OCI-LY3 (cell line): Measurements from ENCODE around the gene PRKG2.
A peak's percentile ranks its signal among the peaks of the same experiment; 100 is the strongest.

Experiments
- H2AFZ ChIP-seq: fragments of 200-600, 300-600 bp; shearing (Covaris generic); 2 replicates; pipeline ENCODE4 v1.6.0; 2014; ENCODE audit warnings: antibody characterized with exemption, low read depth, low read length
- H3K27ac ChIP-seq: fragments of 200-600, 300-600 bp; sonication (generic); 2 replicates; pipeline ENCODE4 v1.5.1; 2014; ENCODE audit warnings: mild to moderate bottlenecking, low read length, moderate library complexity, mixed read lengths
- H3K27me3 ChIP-seq: fragments of 200-600, 300-600 bp; sonication (generic); 2 replicates; pipeline ENCODE4 v1.6.1; 2014; ENCODE audit warnings: low read depth, low read length, mixed read lengths
- H3K36me3 ChIP-seq: fragments of 200-600, 300-600 bp; sonication (generic); replicated peaks from 2 replicates; pipeline ENCODE3; 2014; ENCODE audit warnings: low read depth, low read length, mixed read lengths
- H3K4me1 ChIP-seq: fragments of 300-600, 200-600 bp; sonication (generic); 2 replicates; pipeline ENCODE4 v1.6.1; 2014; ENCODE audit warnings: low read length, mixed read lengths
- H3K4me2 ChIP-seq: fragments of 200-600, 300-600 bp; sonication (generic); 2 replicates; pipeline ENCODE4 v1.6.1; 2014; ENCODE audit warnings: low read length, mixed read lengths
- H3K4me3 ChIP-seq: fragments of 300-600, 200-600 bp; sonication (generic); 2 replicates; pipeline ENCODE4 v1.5.1; 2014; ENCODE audit warnings: antibody characterized with exemption, mild to moderate bottlenecking, low read length, moderate library complexity
- H3K79me2 ChIP-seq: fragments of 300-600, 200-600 bp; shearing (Covaris generic); 2 replicates; pipeline ENCODE4 v1.6.1; 2014; ENCODE audit warnings: mild to moderate bottlenecking, low read length, mixed read lengths
- H3K9ac ChIP-seq: fragments of 300-600, 200-600 bp; shearing (Covaris generic); 2 replicates; pipeline ENCODE4 v1.6.0; 2014; ENCODE audit warnings: mild to moderate bottlenecking, low read length, moderate library complexity
- H3K9me3 ChIP-seq: fragments of 200-600, 300-600 bp; shearing (Covaris generic); 2 replicates; pipeline ENCODE4 v1.6.1; 2014; ENCODE audit warnings: low read length, mixed read lengths; ENCODE audit not compliant: insufficient read depth
- H4K20me1 ChIP-seq: fragments of 200-600, 300-600 bp; sonication (generic); 2 replicates; pipeline ENCODE4 v1.6.1; 2016; ENCODE audit warnings: low read length, mixed read lengths; ENCODE audit not compliant: insufficient read depth
- EZH2phosphoT487 ChIP-seq: fragments of 200-600 bp; shearing (Covaris generic); IDR thresholded peaks from 2 replicates; pipeline ENCODE4 v1.6.1; 2018; ENCODE audit warnings: antibody characterized with exemption, mixed run types, low read depth
- TF ChIP-seq, protein P1 (sequence below): fragments of 200-600, 300-600 bp; sonication (generic); IDR thresholded peaks from 2 replicates; pipeline ENCODE4 v1.5.1; 2014; ENCODE audit warnings: antibody characterized with exemption, low read length, low read depth

The PRKG2 gene

DNA sequence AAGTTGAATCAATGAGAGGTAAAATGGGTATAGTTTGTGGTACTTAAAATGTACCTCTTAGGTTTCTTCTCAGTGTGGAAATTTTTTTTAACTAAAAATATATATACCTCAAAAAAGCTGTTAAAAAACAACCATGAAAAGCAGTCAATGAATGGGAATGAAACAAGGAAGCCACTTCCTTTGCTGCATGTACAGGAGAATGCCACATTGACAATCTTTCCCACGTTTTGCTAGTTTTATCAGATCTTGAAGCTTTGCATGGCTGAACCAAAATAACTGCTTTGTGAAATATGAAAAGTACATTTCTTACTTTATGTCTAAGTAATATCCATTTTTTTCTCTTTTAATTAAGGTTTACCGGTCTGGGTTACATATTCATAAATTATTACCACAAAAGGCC, 71.8 kb downstream of the PRKG2 start:
- Histone ChIP-seq H3K36me3 (no peaks in the 10 kb centered on the region), H3K27me3 (no peaks in the 10 kb centered on the region), H3K27ac (no peak overlapping the region), H3K4me2 (0 out of 2 replicates have a peak overlapping the region, but pooled peaks have one; percentile 19), H2AFZ (no peak overlapping the region), H3K9ac (no peak overlapping the region), H3K4me1 (peaks cover 5% of the 10 kb centered on the region), H3K4me3 (no peak overlapping the region), H4K20me1 (no peaks in the 10 kb centered on the region), H3K9me3 (no peaks in the 10 kb centered on the region), H3K79me2 (no peaks in the 10 kb centered on the region)
- no peak for TF ChIP-seq EZH2phosphoT487
- TF ChIP-seq, protein P1, sequence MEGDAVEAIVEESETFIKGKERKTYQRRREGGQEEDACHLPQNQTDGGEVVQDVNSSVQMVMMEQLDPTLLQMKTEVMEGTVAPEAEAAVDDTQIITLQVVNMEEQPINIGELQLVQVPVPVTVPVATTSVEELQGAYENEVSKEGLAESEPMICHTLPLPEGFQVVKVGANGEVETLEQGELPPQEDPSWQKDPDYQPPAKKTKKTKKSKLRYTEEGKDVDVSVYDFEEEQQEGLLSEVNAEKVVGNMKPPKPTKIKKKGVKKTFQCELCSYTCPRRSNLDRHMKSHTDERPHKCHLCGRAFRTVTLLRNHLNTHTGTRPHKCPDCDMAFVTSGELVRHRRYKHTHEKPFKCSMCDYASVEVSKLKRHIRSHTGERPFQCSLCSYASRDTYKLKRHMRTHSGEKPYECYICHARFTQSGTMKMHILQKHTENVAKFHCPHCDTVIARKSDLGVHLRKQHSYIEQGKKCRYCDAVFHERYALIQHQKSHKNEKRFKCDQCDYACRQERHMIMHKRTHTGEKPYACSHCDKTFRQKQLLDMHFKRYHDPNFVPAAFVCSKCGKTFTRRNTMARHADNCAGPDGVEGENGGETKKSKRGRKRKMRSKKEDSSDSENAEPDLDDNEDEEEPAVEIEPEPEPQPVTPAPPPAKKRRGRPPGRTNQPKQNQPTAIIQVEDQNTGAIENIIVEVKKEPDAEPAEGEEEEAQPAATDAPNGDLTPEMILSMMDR, result no peak

DNA sequence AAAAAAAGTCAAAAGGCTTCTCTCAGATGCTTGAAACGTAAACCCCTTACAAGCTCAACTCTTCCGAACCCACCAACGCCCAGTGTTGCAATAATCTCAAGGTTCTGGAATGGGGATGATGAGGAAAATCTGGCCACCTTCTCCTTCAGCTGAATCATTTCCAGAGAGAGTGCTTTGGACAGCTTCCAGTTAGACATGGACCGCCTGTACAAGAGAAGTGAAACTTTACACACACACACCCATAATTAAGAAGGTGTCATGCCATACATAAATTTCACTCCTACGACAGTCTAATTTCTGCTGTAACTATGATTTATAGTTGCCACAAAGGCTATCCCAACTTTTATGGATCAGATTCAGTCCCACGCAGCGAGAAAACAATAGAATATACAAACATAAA, 72.3 kb downstream of the PRKG2 start:
- Histone ChIP-seq H3K9ac (no peak overlapping the region), H3K36me3 (no peaks in the 10 kb centered on the region), H4K20me1 (no peaks in the 10 kb centered on the region), H3K4me1 (peaks cover 5% of the 10 kb centered on the region), H2AFZ (no peak overlapping the region), H3K27ac (no peak overlapping the region), H3K27me3 (no peaks in the 10 kb centered on the region), H3K79me2 (no peaks in the 10 kb centered on the region), H3K9me3 (no peaks in the 10 kb centered on the region), H3K4me3 (no peak overlapping the region), H3K4me2 (0 out of 2 replicates have a peak overlapping the region, but pooled peaks have one; percentile 19)
- TF ChIP-seq EZH2phosphoT487, result no peak
- TF ChIP-seq, protein P1, result no peak

DNA sequence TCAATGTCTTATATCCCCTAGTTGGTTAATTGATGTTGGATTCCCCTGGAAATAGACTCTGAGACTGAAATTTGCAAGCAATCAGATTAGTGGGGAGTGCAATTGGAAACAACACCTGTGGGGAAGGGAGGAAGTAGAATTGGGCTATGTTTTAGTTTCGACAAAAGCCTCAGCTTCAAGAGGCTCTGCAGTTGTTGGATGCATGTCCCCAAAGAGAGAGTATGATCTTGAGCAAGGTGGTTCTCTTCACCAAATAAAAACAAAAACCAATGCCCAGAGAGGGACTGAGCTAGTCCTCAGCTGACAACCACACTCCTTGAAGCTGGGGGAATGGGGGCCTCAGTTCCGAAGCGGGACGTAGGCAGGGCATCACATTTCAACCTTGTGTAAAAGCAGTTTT, 77.1 kb downstream of the PRKG2 start:
- no peak for TF ChIP-seq EZH2phosphoT487
- TF ChIP-seq, protein P1, result no peak
- no peaks in the 10 kb centered on the region for H3K79me2 ChIP-seq
- no peak overlapping the region for H3K4me3 ChIP-seq
- peaks cover 13% of the 10 kb centered on the region for H3K4me1 ChIP-seq
- H3K27ac ChIP-seq, result no peak overlapping the region
- no peaks in the 10 kb centered on the region for H4K20me1 ChIP-seq
- H2AFZ ChIP-seq, result no peak overlapping the region
- no peak overlapping the region for H3K9ac ChIP-seq
- no peak overlapping the region for H3K4me2 ChIP-seq
- no peaks in the 10 kb centered on the region for H3K9me3 ChIP-seq
- no peaks in the 10 kb centered on the region for H3K27me3 ChIP-seq
- no peaks in the 10 kb centered on the region for H3K36me3 ChIP-seq

DNA sequence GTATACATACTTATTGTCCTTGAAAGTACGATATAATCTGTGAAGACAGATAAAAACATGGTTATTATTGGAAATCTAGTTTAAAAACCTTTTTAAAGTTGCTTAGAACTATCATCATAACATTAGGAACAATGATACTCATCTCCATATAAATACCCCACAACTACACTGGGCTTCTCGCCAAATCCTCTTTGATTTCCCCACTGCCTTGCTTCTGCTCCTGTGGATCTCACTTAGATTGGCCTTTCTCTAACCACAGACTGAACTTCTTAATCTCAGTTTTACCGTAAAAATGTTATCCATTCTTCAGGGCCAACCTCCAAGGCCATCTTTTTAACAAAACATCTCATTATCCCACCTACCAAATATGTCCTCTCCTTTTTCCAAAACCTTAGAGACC, 77.6 kb downstream of the PRKG2 start:
- no peak overlapping the region for H3K9ac ChIP-seq
- H2AFZ ChIP-seq, result no peak overlapping the region
- TF ChIP-seq EZH2phosphoT487, result no peak
- TF ChIP-seq, protein P1, result no peak
- no peak overlapping the region for H3K27ac ChIP-seq
- H4K20me1 ChIP-seq, result no peaks in the 10 kb centered on the region
- H3K27me3 ChIP-seq, result no peaks in the 10 kb centered on the region
- H3K4me3 ChIP-seq, result no peak overlapping the region
- H3K4me2 ChIP-seq, result no peak overlapping the region
- no peaks in the 10 kb centered on the region for H3K79me2 ChIP-seq
- H3K4me1 ChIP-seq, result peaks cover 10% of the 10 kb centered on the region
- no peaks in the 10 kb centered on the region for H3K36me3 ChIP-seq
- H3K9me3 ChIP-seq, result no peaks in the 10 kb centered on the region
